HFF-Myc (cell line): Measurements from ENCODE around the gene PHOX2B.

Experiments
- DNase-seq: peaks from one replicate; pipeline ENCODE4 v3.0.0-alpha.2; 2011; ENCODE audit warnings: low read depth; ENCODE audit errors: extremely low read depth
- H3K4me3 ChIP-seq: replicated peaks from 2 replicates; pipeline ENCODE4 v1.5.1; 2011; ENCODE audit warnings: low read depth, mild to moderate bottlenecking, control low read depth, low read length
- TF ChIP-seq, protein P1 (sequence below): IDR thresholded peaks from 2 replicates; pipeline ENCODE4 v1.5.1; 2012; ENCODE audit warnings: mild to moderate bottlenecking, low read depth, low read length, control low read depth; ENCODE audit errors: missing control alignments

The PHOX2B gene

DNA sequence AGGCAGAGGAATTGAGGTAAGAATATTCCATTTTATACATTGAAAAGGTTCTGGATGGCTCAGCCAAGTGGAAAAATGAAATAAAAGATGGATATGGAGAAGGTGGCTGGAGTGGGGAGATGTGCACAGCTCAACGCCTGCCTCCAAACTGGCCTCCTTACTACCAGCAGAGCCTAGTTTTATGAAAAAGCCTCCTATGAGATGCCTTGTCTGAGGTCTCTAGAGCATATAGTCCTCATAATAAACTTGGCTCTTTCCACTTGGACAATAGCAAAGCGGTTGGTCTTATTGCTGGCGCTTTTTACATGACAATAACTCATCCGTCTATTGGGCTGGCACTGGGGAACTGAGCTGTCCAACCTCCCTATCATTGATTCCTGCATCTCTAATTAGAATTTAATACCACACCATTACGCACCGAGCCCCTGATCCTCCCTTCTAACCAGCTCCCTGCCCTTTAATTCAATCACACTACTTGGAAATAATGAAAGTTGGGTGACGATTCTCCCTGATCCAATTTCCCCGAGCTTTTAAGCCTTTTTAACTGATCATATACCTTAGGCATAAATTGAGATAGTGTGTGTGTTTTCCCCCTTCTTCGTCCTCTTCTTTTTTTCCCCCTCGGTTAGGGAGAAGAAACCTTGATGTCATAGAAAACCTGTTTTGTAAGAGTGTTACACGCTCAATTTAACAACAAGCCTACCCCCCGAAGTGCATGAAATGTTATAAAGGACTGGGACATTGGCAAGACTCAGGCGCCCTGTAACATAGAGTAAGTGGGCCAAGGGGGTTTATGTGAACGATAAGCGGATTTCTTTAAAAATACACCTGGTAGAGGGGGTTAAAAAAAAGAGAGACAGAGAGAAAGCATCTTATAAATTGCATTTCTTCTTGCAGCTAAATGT lies at the start of gene PHOX2B:
Gene PHOX2B, minus strand, starts transcription at position 155 of the 905 bp plus-strand sequence. Its CDS starts 115 bp downstream, at position 40.
- TF ChIP-seq, protein P1, sequence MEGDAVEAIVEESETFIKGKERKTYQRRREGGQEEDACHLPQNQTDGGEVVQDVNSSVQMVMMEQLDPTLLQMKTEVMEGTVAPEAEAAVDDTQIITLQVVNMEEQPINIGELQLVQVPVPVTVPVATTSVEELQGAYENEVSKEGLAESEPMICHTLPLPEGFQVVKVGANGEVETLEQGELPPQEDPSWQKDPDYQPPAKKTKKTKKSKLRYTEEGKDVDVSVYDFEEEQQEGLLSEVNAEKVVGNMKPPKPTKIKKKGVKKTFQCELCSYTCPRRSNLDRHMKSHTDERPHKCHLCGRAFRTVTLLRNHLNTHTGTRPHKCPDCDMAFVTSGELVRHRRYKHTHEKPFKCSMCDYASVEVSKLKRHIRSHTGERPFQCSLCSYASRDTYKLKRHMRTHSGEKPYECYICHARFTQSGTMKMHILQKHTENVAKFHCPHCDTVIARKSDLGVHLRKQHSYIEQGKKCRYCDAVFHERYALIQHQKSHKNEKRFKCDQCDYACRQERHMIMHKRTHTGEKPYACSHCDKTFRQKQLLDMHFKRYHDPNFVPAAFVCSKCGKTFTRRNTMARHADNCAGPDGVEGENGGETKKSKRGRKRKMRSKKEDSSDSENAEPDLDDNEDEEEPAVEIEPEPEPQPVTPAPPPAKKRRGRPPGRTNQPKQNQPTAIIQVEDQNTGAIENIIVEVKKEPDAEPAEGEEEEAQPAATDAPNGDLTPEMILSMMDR = no peak
- DNase-seq = no peak
- no peak within 1 kb of the TSS for H3K4me3 ChIP-seq

DNA sequence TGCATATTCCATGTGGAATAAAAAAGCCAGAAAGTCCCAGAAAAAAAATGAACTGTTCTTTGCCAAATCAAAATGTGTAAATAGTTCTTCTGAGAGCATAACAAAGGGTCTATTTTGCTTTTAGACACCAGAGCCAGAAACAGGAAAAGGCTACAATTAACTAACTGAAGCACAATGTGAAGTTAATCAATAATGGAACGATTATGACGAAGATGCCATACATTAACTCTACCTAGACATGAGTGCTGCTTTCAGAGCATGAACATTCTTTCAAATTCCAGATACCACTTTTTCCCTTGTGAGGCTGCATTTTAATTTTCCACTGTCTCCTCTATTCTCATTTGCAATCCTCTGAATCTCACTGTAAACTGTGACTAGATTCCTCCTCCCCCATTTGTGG lies 48.7 kb upstream of the PHOX2B start:
- TF ChIP-seq, protein P1 = no peak
- no peak overlapping the region for H3K4me3 ChIP-seq
- no peak for DNase-seq

DNA sequence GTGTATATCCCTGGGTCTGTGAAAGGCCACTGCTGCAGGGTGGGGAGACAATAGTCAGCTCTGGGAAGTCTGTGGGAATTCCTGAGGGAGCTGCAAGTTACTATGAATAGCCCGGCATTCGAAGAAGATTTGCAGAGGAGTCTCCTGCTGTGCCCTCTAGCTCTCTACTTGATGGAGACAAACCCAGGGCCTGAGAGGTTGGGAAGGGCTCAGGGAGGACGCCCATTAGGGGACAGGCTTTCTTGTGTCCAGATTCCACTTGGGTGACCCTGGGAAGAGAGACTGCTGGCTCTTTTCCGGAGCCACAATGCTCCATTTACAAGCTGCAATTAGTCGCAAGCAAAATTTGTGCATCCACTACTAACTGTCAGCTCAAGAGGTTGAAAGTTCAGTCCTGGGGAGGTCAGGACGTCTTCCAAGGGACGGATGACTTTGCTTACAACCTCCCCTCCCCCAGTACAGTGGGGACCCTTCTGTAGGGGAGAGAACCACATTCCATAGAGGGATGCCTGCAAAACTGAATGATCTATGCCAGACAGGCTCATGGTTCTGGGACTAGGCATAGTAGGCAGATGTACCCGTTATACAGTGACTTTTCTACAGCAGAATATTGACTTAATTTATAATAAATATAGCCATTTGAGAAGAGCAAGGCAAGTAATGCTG lies 48.2 kb upstream of the PHOX2B start:
- TF ChIP-seq, protein P1 = no peak
- H3K4me3 ChIP-seq = no peak overlapping the region
- DNase-seq = no peak

DNA sequence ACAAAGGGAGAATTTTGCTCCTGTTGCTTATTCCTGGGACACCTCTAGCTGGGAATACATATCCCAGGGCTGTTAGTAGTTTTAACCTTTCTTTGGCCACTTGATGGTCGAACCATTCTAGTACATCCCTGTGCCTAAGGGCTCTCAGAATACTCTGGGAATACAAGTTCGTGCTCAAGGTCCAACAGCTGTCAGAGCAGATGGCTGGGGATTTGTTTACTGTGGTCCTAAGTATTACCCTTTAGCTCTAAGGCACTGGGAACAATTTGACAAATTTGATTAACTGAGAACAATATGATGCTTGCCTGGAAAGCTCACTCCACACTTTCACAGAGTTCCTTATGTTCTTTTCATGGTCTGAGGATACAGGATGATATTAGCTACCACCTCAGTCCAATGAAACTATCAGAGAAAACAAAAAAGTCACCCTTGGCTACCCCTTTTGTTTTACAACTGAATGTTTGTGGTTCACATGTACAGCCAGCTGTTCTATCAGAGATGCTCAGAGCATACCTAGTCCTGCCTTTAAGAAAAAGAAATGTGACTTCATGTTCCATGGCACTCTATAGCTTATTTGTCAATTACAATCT lies 47.4 kb upstream of the PHOX2B start:
- no peak for DNase-seq
- TF ChIP-seq, protein P1 = no peak
- H3K4me3 ChIP-seq = no peak overlapping the region

DNA sequence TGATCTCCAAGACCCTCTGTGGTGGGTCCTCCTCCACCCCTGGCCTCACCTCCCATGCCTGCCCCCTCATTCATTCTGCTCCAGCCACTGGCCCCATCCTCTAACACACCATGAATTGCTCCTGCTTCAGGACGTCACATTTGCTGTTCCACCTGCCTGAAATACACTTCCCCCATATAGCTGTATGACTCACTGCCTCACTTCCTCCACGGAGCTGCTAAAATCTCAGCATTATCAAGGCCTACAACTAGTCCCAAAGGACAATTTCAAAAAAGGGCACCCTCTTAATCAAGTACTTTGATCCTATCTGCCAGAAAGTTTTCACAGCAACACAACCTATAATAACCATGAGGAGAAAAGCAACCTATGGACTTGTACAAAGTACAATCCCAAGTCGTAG lies 43.6 kb upstream of the PHOX2B start:
- no peak overlapping the region for H3K4me3 ChIP-seq
- no peak for DNase-seq
- TF ChIP-seq, protein P1 = no peak

DNA sequence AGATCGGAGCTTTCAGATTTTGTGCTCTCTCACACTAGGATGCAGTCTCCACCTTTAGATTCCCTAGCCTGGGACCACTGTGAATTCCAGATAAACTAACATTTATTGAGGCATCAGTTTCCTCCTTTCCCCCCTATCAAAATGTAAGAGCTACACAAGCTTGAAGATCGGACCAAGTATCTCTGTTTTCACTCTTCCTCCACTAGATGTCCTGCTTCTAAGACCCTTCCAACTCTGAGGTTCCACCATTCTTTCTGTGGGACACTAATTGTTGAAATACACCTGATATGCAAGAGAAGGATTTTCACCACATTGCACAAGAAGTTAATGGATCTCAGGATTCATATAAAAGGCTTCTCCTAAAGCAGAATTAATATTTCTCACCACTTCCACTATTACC lies 43.0 kb upstream of the PHOX2B start:
- TF ChIP-seq, protein P1 = no peak
- DNase-seq = no peak
- no peak overlapping the region for H3K4me3 ChIP-seq
